Hematopoietic multipotent progenitor cell treated with erythropoietin and hydrocortisone succinate and interleukin-3 and kit ligand, for 8 days (in vitro differentiated cells): Measurements from ENCODE around the gene ENTR1.

Experiments
- DNase-seq: peaks from one replicate; pipeline ENCODE4 v3.0.0-alpha.2; 2015

The ENTR1 gene

DNA sequence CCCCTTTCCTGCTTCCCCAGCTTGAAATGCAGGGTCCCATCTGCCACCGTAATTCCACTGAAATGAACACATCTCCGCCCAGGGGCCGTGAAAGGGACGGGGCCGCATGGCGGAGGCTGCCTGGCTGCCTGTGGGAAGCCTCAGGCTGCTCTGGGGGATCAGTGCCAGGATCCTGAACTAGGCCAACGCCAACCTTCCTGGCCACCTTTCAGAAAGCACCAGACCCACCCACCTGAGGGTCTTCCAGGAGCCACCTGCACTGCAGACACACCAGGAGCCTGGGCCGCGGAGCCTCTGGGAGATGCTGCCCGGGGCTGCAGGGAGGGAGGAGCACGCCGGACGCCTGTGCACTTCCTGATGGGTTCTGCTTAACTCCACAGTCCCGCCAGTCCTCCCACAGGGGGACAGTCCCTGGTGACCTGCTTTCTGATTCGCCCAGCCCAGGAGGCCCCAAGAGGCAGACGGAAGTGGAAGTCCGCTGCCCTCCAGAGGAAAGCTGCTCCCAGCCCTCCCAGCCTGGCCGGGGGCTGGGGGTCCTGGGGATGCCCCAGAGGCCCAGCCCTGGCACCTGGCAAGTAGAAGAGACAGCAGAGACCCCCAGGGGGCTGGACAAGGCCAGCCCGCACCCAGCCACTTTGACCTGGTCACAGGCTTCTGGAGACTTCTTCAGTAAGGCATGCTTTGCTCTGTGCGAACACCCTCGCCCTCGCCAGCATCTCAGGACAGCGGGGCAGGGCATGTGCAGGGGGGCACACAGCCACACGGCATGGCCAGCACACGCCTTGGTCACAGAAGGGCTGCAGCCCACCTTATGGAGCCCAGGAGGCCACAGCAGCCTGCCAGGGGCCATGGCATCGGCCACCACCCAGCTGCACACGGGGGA lies 36.9 kb downstream of the ENTR1 start, which contains the start of gene CARD9:
Gene CARD9 (minus strand): TSS at position 370 of the 883 bp plus-strand sequence. CDS start 1,591 bp downstream, outside the sequence.
- DNase-seq, result peak; percentile 69

DNA sequence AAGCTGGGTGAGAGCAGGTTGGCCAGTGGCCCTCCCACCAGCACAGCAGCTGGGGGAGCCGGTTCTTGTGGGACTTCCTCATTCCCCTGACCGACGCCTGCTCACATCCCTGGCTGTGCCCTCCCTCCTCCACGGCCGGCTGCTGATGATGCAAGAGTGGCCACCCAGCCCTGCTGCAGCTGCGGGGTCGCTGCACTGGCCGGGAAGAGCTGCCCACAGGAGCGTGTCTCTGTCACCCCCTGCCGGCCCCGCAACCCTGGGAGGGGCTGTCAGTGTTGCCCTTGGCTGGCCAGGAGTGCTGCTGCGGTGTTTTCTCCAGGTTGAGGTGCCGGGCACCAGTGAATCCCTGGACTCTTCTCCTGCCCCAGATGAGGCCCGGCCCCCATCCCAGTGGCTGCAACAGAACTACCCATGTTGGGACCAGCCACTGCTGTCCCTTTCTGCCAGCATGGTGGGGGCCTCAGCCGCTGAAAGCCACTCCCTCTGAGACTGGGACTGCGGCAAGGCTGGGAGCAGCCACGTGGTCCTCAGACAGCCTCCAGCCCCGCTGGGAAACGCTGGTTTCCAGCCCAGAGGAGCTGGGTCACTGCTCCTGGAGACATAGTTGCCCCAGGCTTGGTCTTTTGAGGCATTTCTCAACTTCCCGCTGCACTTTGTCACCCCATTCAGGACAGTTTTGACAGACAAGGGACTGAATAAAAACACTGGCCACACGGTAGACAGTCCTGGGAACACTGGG lies 37.7 kb downstream of the ENTR1 start:
- peak; percentile 48 for DNase-seq

DNA sequence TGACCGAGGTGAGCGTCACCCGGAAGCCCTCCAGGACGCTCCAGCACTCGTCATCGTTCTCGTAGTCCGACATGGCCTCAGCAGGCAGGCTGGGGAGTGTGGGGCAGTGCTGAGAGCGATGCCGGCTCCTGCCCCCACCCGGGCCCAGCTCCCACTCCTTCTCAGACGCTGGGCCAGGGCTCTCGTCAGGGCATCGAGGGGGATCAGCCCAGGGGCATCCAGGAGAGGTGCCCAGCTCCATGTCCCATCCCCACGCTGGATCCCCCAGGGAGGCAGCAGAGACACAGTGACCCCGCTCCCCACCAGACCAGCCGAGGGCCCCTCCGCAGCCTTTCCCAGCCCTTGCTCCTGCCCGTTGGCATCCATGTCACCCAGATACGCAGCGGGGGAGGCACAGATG lies 38.4 kb downstream of the ENTR1 start:
- DNase-seq, result no peak

DNA sequence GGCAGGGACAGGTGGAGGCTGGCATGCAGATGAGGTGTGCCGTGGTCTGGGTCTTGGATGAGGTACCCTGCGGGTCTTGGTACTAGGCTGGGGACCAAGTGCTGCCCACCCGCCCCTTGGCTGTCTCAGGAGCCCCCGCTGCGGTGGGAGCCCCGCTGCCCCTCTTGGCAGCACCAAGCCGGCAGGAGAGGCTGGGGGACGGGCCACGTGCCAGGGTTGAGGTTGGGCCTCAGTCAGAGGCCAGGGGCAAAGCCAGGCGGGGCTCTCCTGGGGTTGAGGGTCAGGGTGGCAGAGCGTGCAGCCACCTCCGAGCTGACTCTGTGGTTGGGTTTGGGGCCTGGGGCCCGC lies 38.9 kb downstream of the ENTR1 start:
- DNase-seq, result no peak

DNA sequence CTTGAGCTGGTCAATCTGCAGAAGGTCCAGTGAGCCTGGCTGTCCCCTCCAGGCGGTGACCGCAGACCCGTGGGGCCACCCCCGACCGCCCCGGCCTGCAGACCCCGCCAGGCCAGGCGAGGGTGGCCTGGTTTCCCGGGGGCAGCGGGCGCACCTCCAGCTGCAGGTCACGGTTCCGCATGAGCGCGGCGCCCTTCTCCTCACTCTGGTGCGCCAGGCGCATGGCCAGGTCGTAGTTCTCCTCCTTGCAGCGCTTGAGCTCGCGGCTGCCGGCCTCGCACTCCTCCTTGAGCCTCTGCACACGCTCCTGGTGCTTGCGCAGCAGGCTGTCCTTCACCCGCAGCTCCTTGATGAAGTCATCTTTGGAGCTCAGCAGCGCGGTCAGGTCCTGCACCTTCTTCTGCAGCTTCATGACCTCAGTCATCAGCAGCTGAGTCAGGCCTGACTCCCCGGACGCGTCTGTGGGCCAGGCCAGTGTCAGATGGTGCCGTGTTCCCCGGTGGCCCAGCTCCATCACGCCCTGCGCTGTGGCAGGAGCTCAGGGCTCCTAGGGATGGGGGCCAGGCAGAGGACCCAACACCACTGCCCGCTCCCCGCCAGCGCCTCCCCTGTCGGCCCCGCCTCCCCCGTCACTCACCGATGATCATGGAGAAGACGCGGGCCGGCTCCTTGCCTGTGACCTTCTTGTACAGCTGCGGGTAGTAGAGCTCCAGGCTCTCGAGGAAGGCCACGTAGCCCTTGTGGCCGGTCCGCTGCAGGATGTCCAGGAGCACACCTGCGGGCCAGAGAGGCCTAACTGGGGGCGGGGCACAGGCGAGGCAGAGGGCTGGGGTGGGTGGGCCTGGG lies 39.5 kb downstream of the ENTR1 start:
- DNase-seq, result no peak

DNA sequence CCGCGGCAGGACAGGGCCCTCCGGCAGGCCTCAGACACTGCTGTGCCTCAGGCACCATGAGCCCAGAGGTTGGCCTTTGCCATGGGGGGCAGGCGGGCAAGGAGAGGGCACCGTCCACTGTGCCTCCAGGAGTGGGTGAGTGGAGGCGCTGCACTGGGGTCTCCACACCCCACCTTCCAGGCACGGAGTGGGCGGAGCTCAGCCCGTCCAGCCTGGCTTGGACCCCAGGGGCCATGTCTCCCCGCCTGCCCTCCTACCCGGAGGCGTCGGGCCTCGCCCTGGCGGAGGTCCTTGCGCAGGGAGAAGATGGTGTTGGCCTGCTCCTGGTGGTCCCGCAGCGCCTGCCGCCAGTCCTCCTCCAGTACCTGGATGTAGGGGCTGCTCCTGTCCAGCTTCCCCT lies 40.4 kb downstream of the ENTR1 start:
- no peak for DNase-seq

DNA sequence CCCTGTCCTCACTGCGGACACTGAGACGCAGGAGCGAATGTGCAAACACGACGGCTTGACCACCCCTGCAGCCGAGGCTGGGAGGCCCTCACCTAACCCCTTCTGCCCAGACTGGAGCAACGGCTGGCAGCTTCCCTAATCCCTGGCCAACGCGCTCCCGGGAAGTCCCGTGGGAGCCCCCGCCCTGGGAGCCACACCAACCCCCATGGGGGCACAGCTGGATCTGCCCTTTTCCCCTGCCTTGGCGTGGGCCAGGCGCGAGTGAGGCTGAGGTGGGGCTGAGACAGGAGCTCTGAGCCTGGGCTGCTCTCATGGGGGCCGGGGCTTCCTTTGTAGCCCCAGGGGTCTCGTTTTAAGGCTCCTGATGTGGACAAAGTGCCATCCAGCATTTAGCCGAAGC lies 42.2 kb downstream of the ENTR1 start:
- no peak for DNase-seq

DNA sequence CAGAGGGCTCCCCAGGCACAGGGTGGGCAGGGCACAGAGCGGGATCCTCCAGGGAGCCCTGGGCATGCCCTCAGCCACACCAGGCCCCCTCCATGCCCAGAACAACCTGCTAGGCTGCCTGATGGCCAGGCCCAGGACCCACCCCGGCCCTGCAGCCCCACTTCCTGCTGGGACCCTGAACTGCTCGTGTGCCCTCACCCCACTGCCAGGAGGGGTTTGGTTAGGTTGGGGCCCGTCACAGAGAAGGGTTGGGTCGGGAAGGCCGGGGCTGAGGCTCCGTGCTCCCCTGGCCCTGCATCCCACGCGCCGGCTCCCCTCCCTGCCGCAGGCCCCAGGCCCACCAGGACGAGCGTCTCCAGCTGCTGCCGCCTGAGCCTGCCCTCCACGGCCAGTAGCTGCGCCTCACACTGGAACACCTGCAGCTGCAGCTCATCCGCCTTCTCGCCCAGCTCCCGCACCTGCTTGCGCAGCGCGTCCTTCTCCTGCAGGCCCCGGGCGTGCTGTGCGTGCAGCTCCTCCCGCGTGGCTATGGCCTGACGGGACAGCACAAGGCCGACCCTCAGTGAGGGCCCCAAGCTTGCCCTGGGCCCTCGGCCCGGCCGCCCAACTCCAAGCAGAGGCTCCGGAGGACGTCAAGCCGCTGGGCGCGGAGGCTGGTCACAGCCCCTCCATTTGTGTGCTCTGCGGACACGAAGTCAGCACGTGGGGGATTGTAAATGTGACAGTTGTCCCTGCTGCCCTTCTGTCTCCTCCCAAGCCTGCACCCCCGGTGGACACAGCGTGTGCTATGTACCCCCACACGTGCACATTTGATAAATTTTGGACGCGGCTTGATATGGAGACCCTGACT lies 42.9 kb downstream of the ENTR1 start:
- no peak for DNase-seq

DNA sequence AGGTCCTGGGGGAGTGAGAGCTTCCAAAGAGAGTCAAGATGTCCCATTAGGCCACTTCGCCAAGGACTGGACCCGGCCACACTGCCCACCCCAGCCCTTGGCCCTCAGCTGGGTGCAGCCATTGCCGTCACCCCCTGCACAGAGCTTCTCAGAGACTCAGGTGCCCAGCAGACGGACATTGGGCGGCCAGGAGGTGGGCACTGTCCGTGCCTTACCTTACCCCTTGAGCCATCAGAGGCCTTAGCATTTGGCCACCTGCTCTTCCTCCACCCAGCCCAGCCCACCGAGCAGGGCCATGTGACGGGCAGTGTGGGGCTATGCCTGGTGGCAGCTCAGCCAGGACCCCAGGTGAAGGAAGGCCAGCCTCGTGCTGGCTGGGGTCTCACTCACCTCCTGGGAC lies 43.6 kb downstream of the ENTR1 start:
- no peak for DNase-seq

DNA sequence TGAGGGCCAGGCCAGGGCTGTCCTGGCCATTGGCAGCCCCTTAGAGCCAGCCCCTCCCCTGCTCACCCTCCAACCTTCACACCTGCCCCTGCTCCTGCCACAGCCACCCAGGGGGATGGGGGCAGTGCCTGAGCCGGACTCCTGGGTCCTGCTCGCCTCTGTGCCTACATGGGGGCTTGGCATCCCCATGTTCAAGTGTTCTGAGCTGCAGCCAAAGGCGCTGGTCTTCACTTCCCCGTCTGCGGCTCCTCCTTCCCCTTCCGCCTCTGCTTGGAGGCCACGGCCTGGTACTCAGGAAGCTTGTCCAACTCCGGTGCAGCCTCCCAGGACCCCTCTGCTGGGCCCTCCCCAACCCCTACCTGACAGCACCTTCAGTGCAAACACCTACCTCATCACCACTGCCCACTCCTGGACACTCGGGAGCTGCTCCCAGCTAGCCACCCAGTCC lies 44.6 kb downstream of the ENTR1 start:
- no peak for DNase-seq

DNA sequence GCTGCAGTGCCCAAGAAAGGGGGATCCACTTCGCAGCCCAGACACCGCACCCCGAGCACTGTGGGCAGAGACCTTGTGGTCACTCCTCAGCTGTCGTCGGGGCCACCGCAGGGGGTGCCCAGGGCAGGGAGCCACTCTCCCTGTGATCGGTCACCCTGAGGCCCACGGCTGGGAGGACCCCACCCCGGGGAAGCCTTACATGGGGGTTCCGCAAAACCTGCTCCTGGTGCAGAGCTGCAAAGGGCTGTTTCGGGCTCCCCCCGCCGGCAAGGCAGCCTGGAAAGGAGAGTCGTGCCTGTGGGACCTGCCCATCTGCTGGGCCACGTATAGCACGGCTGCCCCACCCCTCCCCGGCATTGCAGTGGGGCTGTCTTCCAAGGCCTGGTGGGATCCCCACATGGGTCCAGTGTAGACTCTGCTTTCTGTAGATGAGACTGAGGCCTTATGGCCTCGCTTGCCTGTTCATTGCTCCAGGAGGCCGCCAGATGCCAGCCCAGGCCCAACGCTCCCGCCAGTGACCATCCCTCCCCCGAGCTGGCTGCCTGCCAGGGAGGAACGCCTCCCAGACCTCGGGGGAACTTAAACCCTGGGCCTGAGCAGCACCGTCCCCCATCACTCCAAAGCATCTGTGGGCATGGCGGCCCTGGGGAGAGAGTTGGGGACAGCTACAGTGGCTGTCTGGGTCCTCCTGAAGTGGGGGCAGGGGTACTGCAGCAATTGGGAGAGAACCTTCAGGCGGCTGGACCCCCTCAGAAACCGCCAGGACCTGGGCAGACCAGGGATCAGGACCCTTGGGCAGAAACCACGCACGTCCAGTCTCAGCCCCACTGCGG lies 45.3 kb downstream of the ENTR1 start:
- DNase-seq, result peak; percentile 29

DNA sequence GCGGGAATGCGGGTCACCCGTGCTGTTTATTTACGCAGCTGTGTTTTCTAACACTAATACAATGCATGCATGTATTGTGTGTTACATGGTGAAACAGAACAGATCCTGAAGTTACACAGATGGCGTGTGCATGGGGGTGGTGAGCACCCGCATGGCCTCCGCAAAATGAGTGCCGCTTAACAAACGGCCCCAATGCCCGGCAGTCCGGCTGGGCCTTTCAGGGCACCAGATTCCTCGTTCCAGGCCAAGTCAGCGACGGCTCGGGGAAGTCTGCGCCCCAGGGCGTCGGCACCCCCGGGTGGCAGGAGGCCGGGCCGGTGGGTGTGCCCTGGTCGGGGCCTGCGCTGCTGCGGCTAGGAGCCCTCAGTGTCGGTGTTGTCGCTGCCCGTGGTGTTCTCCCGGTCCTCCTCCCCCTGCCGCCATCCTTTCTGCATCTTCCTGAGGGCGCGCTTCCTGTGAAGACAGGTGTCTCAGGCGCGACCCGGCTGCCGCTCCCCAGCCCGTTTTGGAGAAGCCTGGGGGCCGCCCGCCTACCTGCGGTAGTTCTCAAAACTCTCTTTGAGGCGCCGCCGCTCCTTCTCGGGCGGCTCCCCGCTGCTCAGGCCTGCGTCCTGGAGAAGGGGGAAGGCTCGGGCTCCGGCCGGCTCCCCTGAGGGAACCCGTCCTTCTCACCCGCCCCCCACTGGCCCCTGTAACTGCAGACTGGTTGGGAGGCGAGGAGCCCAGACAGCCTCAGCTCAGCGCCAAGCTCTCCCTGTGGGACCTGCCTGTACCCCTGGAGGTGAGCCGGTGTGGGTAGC lies 46.3 kb downstream of the ENTR1 start:
- no peak for DNase-seq

DNA sequence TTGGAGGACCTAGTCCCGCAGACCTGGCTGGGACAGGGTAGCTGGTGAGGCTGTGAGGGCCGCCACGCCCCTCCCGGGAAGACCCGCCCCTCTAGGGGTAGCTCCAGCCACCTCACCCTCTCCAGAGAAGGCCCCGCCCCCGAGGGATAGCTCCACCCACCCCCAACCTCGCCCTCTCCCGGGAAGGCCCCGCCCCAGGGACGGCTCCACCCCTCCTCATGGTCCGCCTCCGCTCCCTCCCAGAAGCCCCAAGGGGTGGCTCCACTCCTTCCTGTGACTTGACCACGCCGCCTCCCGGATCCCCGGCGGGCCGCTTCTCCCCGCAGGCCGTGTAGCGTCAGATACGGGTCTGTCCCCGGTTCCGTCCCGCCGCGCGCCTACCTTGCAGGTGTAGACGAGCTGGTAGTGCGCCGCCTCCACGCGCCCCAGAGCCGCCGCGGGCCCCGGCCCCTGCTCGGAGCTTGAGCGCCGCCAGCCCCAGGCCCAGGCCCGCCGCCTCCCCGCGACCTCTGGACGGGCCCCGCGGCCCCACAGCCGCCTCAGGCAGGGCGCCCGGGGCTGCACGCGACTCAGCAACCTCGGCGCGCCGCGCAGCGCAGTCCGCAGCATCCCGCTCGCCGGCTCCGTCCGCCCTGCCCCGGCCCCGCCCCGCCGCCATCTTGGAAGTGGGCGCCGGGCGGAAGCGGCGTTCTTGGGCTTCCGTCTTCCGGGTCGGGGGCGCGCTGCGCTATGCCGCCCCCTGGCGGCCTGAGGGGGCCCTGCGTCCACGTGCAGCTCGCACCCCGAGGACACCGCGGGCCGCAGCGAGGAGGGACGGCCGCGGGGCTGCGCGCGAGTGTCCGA lies 47.1 kb downstream of the ENTR1 start, which contains the start of gene DNLZ:
Gene DNLZ (minus strand): TSS at position 639 of the 843 bp plus-strand sequence. CDS start 30 bp downstream, at position 609.
- peak; percentile 93 for DNase-seq

DNA sequence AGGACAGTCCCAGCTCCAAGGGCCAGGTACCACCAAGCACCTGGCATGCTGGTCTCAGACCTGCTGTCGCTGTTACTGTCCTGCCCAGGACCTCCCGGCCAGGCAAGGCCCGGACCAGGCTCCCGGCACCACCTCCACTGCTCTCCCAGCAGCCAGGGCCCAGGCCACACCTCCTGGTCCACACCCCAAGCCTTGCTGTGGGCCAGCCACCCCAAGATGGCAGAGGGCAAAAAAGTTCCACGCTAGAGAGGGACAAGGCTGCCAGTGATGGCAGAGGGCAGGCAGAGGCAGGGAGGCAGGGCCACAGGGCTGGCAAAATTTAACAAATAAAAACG lies 48.0 kb downstream of the ENTR1 start:
- DNase-seq, result peak; percentile 9

DNA sequence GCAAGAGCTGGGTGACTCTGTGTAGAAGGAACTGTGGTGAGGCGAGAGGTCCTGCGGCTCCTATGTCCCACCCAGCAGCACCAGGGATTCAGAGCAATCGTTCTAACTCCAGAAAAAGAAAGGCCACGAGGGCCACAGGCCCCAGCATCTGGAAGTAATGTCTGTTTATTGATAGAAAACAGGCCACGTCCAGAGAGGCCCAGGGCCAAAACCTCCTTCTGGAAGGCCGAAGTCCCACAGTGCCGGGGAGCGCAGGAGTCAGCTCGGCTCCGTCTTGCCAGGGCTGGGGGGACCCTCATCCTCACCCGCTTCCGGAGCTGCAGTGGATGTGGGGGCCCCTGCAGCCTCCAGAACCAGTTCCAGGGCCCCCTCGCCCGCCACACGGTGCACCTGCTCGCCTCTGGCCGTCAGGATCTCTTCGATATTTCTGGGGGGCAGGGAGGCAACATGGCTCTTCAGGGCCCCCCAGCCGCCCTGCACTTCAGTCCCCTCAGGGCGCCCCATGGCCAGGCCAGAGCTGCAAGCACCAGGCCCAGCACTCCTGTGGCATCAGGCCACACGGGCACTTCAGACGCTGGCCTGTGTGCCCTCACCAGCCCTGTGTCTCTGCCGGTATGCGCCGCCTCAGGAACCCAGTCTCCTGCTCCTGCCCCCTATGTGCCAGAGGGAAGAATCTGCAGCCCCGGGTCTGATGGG lies 48.5 kb downstream of the ENTR1 start:
- DNase-seq, result no peak

DNA sequence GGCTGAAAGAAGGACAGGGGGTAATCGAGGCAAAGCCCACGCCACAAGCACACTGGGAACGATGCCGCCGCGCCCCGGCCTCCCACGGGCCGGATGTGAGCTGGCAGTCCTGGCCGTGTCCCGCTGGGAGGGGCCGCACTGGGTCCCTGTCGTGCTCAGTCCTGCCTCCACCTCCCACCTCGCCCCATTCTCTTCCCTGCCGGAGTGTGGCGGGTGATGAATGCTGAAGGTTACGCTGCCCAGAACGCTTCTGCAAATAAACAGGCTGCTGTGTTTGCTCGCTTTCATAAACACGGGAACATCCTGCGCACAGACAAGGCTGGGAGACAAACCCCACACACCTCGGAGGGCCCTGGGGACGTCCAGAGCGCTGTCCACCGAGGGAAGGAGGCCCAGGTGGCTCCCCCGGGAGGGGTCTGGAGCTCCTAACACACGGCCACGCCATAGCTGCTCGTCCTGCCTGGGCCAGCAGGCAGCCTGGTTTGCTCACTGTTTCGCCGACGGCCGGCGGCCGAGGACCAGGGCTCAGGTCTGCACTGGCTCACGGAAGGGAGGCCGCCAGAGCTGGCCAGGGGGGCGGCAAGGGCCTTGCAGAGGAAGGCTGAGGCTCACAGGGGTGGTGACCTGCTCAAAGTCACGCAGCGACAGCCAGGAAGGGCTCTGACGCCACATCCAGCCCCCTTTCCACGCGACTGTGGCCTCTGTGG lies 49.2 kb downstream of the ENTR1 start:
- no peak for DNase-seq

DNA sequence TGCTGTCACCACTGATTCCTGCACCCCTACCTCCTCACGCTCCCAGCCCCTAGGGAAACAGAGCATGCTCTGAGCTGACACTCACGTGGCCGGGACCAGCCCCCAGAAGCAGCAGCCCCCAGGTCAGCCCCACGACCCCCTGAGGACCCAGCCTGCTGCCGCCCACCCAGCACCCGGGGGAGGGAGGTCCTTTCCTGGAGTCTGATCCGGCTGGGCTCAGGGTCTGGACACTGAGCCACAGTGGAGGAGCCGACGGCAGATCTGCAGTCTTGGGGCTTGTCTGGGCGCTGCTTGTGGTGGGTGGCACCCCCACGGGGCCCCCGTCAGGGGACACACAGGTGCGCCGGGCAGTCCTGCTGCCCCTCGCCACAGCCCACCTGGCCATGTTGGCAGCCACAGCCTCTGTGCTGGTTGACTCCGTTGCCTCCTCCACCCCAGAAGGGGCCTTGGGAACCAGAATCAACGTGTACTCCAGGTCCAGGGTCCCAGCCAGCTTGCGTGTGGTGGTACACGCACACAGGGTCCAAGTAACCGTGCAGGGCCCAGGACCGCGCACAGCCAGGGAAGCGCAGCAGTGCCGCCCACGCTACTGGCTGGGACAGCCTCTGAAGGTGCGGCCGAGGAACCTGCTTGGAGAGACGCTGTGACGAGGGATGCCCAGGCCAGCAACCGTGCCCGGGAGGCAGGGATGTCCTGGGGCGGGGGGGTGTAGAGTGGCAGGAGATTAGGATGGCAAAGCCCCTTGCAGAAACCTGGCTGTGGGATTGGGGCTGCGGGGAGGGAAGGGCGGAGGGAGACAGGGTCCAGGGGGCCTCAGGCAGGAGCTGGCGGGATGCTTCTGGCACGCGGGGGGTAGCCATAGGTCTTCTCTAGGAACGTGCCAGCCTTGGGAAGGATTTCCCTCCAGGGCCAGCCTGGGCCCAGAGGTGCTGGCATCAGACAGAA lies 50.4 kb downstream of the ENTR1 start:
- DNase-seq, result no peak
